ENCODE measurements around the gene KRT86. TPM values are rescaled to one million over a fixed set of nuclear protein-coding genes. Genes with fewer than 3 reads are reported as not detected.

The KRT86 gene
- polyA plus RNA-seq, 1 donor (not counting 4 experiments of a cell fraction or from before 2014, with no cell fraction given), result not detected

DNA sequence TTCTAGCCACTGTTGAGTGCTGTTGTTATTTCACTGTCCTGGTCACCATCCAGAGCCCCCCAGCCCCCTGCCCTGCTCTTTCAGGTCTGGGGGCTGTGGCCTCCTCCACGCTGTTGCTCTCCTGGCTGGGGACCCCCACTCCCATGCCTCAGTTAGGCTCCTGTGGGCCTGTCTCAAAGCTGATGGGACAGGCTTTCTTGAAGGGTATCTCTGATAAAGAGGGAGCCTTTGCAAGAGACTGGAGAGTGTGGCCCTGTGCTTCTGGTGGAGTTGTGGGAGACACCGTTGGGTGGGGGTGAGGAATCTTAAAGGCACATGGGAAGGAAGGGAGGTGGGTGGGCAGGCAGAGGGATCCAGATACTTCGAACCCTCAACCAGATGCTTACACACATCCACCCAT is 12.2 kb upstream of the KRT86 start:
- no peak overlapping the region for H2AFZ ChIP-seq (ENCODE audit: control insufficient read depth, low read length)
- dilution Hi-C loops (cut with MboI; ENCODE audit: extremely low pct_ligation_motif_present, low sequenced_read_pairs), result no loop called here
- H4K20me1 ChIP-seq (ENCODE audit: control insufficient read depth, extremely low read depth, insufficient read depth, low read length), result no peaks in the 10 kb centered on the region
- H3K79me2 ChIP-seq (ENCODE audit: control insufficient read depth, insufficient read depth, low read length), result no peaks in the 10 kb centered on the region
- no peak overlapping the region for H3K4me2 ChIP-seq (ENCODE audit: control insufficient read depth, extremely low read depth, insufficient read depth, low read depth, low read length)
- TF ChIP-seq, protein P1, sequence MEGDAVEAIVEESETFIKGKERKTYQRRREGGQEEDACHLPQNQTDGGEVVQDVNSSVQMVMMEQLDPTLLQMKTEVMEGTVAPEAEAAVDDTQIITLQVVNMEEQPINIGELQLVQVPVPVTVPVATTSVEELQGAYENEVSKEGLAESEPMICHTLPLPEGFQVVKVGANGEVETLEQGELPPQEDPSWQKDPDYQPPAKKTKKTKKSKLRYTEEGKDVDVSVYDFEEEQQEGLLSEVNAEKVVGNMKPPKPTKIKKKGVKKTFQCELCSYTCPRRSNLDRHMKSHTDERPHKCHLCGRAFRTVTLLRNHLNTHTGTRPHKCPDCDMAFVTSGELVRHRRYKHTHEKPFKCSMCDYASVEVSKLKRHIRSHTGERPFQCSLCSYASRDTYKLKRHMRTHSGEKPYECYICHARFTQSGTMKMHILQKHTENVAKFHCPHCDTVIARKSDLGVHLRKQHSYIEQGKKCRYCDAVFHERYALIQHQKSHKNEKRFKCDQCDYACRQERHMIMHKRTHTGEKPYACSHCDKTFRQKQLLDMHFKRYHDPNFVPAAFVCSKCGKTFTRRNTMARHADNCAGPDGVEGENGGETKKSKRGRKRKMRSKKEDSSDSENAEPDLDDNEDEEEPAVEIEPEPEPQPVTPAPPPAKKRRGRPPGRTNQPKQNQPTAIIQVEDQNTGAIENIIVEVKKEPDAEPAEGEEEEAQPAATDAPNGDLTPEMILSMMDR (optimal IDR thresholded peaks at IDR 0.05 in 1 of 3, IDR thresholded peaks at IDR 0.05 in 1 of 3, conservative IDR thresholded peaks at IDR 0.05 in 1 of 3; ENCODE audit: extremely low read depth in 1 of 3, insufficient read depth in 2 of 3, low read length in 3 of 3), result no peak
- no peak for TF ChIP-seq EZH2 (IDR thresholded peaks at IDR 0.05; ENCODE audit: low read length)
- H3K27ac ChIP-seq (ENCODE audit: control insufficient read depth, insufficient read depth, low read length), result no peak overlapping the region
- no peak overlapping the region for H3K4me3 ChIP-seq (ENCODE audit: control insufficient read depth in 2 of 3, extremely low read depth in 1 of 3, insufficient read depth in 2 of 3, low read depth in 1 of 3, low read length in 3 of 3)
- peaks cover 18% of the 10 kb centered on the region for H3K27me3 ChIP-seq (ENCODE audit: control insufficient read depth, extremely low read depth, insufficient read depth, low read length)
- H3K4me1 ChIP-seq (ENCODE audit: control insufficient read depth, extremely low read depth, insufficient read depth, low read length), result no peaks in the 10 kb centered on the region
- FAIRE-seq, result no peak
- H3K9ac ChIP-seq (ENCODE audit: control insufficient read depth, extremely low read depth, insufficient read depth, low read length), result no peak overlapping the region
- H3K9me1 ChIP-seq (ENCODE audit: control insufficient read depth, extremely low read depth, insufficient read depth, low read length), result no peaks in the 10 kb centered on the region
- no peak for DNase-seq (ENCODE audit: low read depth, low spot score)
- no peaks in the 10 kb centered on the region for H3K9me3 ChIP-seq (ENCODE audit: control insufficient read depth, low read depth, low read length)
- H3K36me3 ChIP-seq (ENCODE audit: control insufficient read depth in 2 of 2, extremely low read depth in 1 of 2, insufficient read depth in 2 of 2, low read length in 2 of 2), result no peaks in the 10 kb centered on the region

DNA sequence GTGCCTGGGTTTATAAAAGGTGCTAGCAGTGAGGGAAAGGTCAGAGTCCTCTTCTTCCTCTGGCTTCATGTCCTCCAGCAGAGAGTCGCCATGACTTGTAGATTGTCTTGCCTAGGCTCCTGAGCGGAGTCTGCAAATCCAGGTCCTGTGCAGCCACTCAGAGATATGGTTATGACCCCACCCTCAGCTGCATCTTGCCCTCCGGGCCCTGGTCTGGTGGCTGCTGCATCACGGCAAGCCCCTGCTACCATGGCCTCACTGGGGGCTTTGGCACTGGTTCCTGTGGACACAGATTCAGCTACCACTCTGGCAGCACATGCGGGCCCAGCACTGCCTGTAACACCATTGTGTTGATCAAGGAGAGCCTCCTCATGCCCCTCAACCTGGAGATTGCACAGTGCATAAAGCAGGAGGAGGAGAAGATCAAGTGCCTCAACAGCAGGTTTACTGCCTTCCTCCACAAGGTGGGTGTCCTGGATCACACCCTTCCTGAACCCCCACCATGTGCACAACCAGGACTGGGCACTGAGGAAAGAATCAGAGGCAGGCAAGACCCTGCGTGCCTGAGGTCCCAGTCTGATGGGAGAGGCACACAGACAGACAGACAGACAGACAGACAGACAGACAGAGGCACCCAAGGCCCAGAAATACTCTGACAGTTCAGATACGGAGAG is 10.5 kb upstream of the KRT86 start:
- Histone ChIP-seq H3K79me2 (ENCODE audit: control insufficient read depth, insufficient read depth, low read length) (no peaks in the 10 kb centered on the region), H3K9me1 (ENCODE audit: control insufficient read depth, extremely low read depth, insufficient read depth, low read length) (no peaks in the 10 kb centered on the region), H3K4me2 (ENCODE audit: control insufficient read depth, extremely low read depth, insufficient read depth, low read depth, low read length) (no peak overlapping the region), H3K9me3 (ENCODE audit: control insufficient read depth, low read depth, low read length) (no peaks in the 10 kb centered on the region), H3K9ac (ENCODE audit: control insufficient read depth, extremely low read depth, insufficient read depth, low read length) (no peak overlapping the region), H3K4me1 (ENCODE audit: control insufficient read depth, extremely low read depth, insufficient read depth, low read length) (peaks cover 7% of the 10 kb centered on the region), H3K4me3 (ENCODE audit: control insufficient read depth in 2 of 3, extremely low read depth in 1 of 3, insufficient read depth in 2 of 3, low read depth in 1 of 3, low read length in 3 of 3) (no peak overlapping the region), H3K27me3 (ENCODE audit: control insufficient read depth, extremely low read depth, insufficient read depth, low read length) (peaks cover 2% of the 10 kb centered on the region), H3K36me3 (ENCODE audit: control insufficient read depth in 2 of 2, extremely low read depth in 1 of 2, insufficient read depth in 2 of 2, low read length in 2 of 2) (no peaks in the 10 kb centered on the region), H2AFZ (ENCODE audit: control insufficient read depth, low read length) (no peak overlapping the region), H3K27ac (ENCODE audit: control insufficient read depth, insufficient read depth, low read length) (no peak overlapping the region), H4K20me1 (ENCODE audit: control insufficient read depth, extremely low read depth, insufficient read depth, low read length) (no peaks in the 10 kb centered on the region)
- no peak for DNase-seq (ENCODE audit: low read depth, low spot score)
- dilution Hi-C loops (cut with MboI; ENCODE audit: extremely low pct_ligation_motif_present, low sequenced_read_pairs), result no loop called here
- TF ChIP-seq, protein P1 (optimal IDR thresholded peaks at IDR 0.05 in 1 of 3, IDR thresholded peaks at IDR 0.05 in 1 of 3, conservative IDR thresholded peaks at IDR 0.05 in 1 of 3; ENCODE audit: extremely low read depth in 1 of 3, insufficient read depth in 2 of 3, low read length in 3 of 3), result no peak
- TF ChIP-seq EZH2 (IDR thresholded peaks at IDR 0.05; ENCODE audit: low read length), result no peak
- no peak for FAIRE-seq

All from keratinocyte (primary cell).